GM12891 (cell line): ENCODE measurements around the gene JOSD1.

ENCODE experiments used
- PAX5 ChIP-seq: IDR thresholded peaks from 2 replicates; pipeline ENCODE4 v1.6.1; 2011; ENCODE audit warnings: low read length, moderate library complexity, mild to moderate bottlenecking; ENCODE audit not compliant: insufficient read depth, severe bottlenecking
- POLR2A ChIP-seq: IDR thresholded peaks from 2 replicates; pipeline ENCODE4 v1.6.1; 2011; ENCODE audit warnings: low read depth, low read length, control low read depth
- POLR2AphosphoS5 ChIP-seq: IDR thresholded peaks from 2 replicates; pipeline ENCODE4 v1.6.1; 2011; ENCODE audit warnings: low read depth, low read length, control low read depth
- SPI1 ChIP-seq: IDR thresholded peaks from 2 replicates; pipeline ENCODE4 v1.6.1; 2011; ENCODE audit warnings: low read depth, low read length, control low read depth
- TAF1 ChIP-seq: IDR thresholded peaks from 2 replicates; pipeline ENCODE4 v1.6.1; 2011; ENCODE audit warnings: low read depth, low read length, control low read depth

GRCh38 chr22:38736257-38736570 lies 35.5 kb upstream of the JOSD1 start:
- no peak for TF ChIP-seq POLR2A
- no peak for TF ChIP-seq PAX5
- no peak for TF ChIP-seq POLR2AphosphoS5
- no peak for TF ChIP-seq SPI1
- no peak for TF ChIP-seq TAF1
